Fibroblast of lung (primary cell): ENCODE results near the gene PARS2. TPM values are rescaled to one million over a fixed set of nuclear protein-coding genes. Genes with fewer than 3 reads are reported as not detected.
"Not testable (repeated sequence)": the region's sequence is repeated elsewhere in the genome, so short reads cannot be mapped to it uniquely, and the experiment has no call there.

ENCODE experiments used
- DNase-seq, 2 donors: peaks; one replicate each; pipeline versions ENCODE4 v3.0.0 to v3.0.0-alpha.2; 2010; ENCODE audit warnings: low read depth in 2 of 2
- H2AFZ ChIP-seq: 2 replicates; pipeline ENCODE4 v1.5.1; 2012; ENCODE audit warnings: low read length, control low read depth, inconsistent platforms
- H3K27ac ChIP-seq: 2 replicates; pipeline ENCODE4 v1.5.1; 2011; ENCODE audit warnings: low read length, control low read depth; ENCODE audit not compliant: insufficient read depth
- H3K27me3 ChIP-seq: 2 replicates; pipeline ENCODE4 v1.5.1; 2011; ENCODE audit warnings: mild to moderate bottlenecking, low read length; ENCODE audit not compliant: control insufficient read depth, insufficient read depth
- H3K36me3 ChIP-seq: 2 replicates; pipeline ENCODE4 v1.5.1; 2011; ENCODE audit warnings: low read length; ENCODE audit not compliant: control insufficient read depth, insufficient read depth
- H3K4me1 ChIP-seq: 2 replicates; pipeline ENCODE4 v1.5.1; 2011; ENCODE audit warnings: low read length; ENCODE audit not compliant: control insufficient read depth, insufficient read depth; ENCODE audit errors: extremely low read depth
- H3K4me2 ChIP-seq: 2 replicates; pipeline ENCODE4 v1.5.1; 2011; ENCODE audit warnings: low read length, control low read depth; ENCODE audit not compliant: insufficient read depth; ENCODE audit errors: extremely low read depth
- H3K4me3 ChIP-seq, 4 experiments: fragments of 200-600 bp in 1 of 4; sonication (generic) in 1 of 4; replicated peaks in 1 of 4; 2 replicates each; pipeline ENCODE4 v1.5.1; 2011 to 2016; ENCODE audit warnings: low read length in 4 of 4, low read depth in 3 of 4, mild to moderate bottlenecking in 3 of 4, control low read depth in 2 of 4, inconsistent platforms in 1 of 4, mixed read lengths in 1 of 4; ENCODE audit not compliant: insufficient read depth in 1 of 4; ENCODE audit errors: control extremely low read depth in 1 of 4
- H3K79me2 ChIP-seq: 2 replicates; pipeline ENCODE4 v1.5.1; 2012; ENCODE audit warnings: mild to moderate bottlenecking, low read length, inconsistent platforms; ENCODE audit not compliant: control insufficient read depth, insufficient read depth
- H3K9ac ChIP-seq: 2 replicates; pipeline ENCODE4 v1.5.1; 2011; ENCODE audit warnings: mild to moderate bottlenecking, low read length, control low read depth; ENCODE audit not compliant: insufficient read depth
- H3K9me3 ChIP-seq: 2 replicates; pipeline ENCODE4 v1.5.1; 2012; ENCODE audit warnings: low read depth, low read length; ENCODE audit not compliant: control insufficient read depth, insufficient read depth
- H4K20me1 ChIP-seq: 2 replicates; pipeline ENCODE4 v1.5.1; 2011; ENCODE audit warnings: low read length; ENCODE audit not compliant: control insufficient read depth, insufficient read depth; ENCODE audit errors: extremely low read depth
- EZH2 ChIP-seq: IDR thresholded peaks from 2 replicates; pipeline ENCODE4 v1.5.1; 2012; ENCODE audit warnings: low read length, control low read depth, mild to moderate bottlenecking; ENCODE audit errors: missing control alignments
- polyA plus RNA-seq, 2 donors: library from polyadenylated mRNA; depleted of rRNA in 1 of 2; stranded (reverse) in 1 of 2; unstranded in 1 of 2; fragments of >200 nt; gene quantifications; 2 replicates each; pipeline ENCODE4 v1.2.1, GENCODE V29; 2011 to 2012; ENCODE audit warnings: missing spikeins in 1 of 2
- total RNA-seq: library from RNA; depleted of rRNA; stranded (reverse); fragments of >200 nt; gene quantifications from 2 replicates; pipeline ENCODE4 v1.2.1, GENCODE V29; 2014
- TF ChIP-seq, protein P1 (sequence below), 2 donors: IDR thresholded peaks in 1 of 2; conservative IDR thresholded peaks in 1 of 2; 1 replicate in 1 of 2; 2 replicates in 1 of 2; pipeline ENCODE4 v1.5.1; 2011 to 2012; ENCODE audit warnings: low read length in 2 of 2, control low read depth in 1 of 2, inconsistent platforms in 1 of 2, low read depth in 1 of 2, mild to moderate bottlenecking in 1 of 2

The PARS2 gene
- total and polyA plus RNA-seq, 2 donors (not counting 1 experiment from before 2014, with no cell fraction given) = 3.4 to 5.4 TPM

DNA sequence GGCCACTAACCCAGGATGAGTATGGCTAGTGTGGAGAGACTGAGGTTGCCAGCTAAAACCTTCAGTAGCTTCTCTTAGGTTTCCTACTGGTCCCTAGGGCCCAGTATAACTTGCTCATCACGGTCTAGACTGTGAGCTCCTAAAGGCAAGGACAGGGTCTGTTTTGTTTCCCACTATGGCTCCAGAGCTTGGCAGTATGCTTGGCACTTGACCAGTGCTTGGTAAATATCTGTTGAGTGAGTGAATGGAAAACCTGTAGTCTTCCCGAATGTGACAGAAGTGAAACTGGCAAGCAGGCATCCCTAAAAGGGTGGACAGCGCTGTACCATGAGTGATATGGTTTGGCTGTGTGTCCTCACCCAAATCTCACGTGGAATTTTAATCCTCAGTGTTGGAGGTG is 13.1 kb upstream of the PARS2 start:
- Histone ChIP-seq H2AFZ (no peak overlapping the region), H3K9ac (no peak overlapping the region), H3K27ac (no peak overlapping the region), H4K20me1 (no peaks in the 10 kb centered on the region), H3K4me1 (no peaks in the 10 kb centered on the region), H3K36me3 (no peaks in the 10 kb centered on the region), H3K79me2 (no peaks in the 10 kb centered on the region), H3K4me2 (no peak overlapping the region), H3K9me3 (no peaks in the 10 kb centered on the region), H3K4me3 (no peak overlapping the region), H3K27me3 (peaks cover 19% of the 10 kb centered on the region)
- no peak for TF ChIP-seq EZH2
- TF ChIP-seq, protein P1, sequence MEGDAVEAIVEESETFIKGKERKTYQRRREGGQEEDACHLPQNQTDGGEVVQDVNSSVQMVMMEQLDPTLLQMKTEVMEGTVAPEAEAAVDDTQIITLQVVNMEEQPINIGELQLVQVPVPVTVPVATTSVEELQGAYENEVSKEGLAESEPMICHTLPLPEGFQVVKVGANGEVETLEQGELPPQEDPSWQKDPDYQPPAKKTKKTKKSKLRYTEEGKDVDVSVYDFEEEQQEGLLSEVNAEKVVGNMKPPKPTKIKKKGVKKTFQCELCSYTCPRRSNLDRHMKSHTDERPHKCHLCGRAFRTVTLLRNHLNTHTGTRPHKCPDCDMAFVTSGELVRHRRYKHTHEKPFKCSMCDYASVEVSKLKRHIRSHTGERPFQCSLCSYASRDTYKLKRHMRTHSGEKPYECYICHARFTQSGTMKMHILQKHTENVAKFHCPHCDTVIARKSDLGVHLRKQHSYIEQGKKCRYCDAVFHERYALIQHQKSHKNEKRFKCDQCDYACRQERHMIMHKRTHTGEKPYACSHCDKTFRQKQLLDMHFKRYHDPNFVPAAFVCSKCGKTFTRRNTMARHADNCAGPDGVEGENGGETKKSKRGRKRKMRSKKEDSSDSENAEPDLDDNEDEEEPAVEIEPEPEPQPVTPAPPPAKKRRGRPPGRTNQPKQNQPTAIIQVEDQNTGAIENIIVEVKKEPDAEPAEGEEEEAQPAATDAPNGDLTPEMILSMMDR (conservative IDR thresholded peaks at IDR 0.05 in 1 of 2, IDR thresholded peaks at IDR 0.05 in 1 of 2; ENCODE audit: low read depth in 1 of 2, low read length in 2 of 2) = no peak
- no peak for DNase-seq

DNA sequence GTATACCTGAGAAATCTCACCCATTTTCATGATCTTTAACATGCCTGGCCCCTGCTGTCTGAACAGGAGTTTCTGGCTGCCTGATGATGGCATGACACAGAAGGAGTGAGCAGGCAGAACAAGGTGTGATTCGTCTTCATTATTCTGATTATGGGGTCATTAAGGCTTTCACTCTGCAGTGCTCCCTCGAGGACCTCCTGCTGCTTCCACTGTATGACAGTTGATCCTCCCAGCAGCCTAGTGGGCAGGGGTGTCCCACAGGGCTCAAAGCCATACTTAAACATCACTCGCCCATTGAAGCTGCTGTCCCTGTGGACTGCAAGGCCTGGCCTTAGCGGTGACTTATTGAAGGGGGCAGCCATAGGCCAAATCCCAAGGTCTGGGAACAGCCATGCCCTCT is 12.7 kb upstream of the PARS2 start:
- DNase-seq = no peak
- Histone ChIP-seq H3K27me3 (peaks cover 15% of the 10 kb centered on the region), H3K79me2 (no peaks in the 10 kb centered on the region), H3K4me3 (no peak overlapping the region), H3K36me3 (no peaks in the 10 kb centered on the region), H3K9me3 (no peaks in the 10 kb centered on the region), H3K4me2 (no peak overlapping the region), H3K9ac (no peak overlapping the region), H2AFZ (no peak overlapping the region), H3K4me1 (no peaks in the 10 kb centered on the region), H4K20me1 (no peaks in the 10 kb centered on the region), H3K27ac (no peak overlapping the region)
- TF ChIP-seq EZH2 = no peak
- TF ChIP-seq, protein P1 (conservative IDR thresholded peaks at IDR 0.05 in 1 of 2, IDR thresholded peaks at IDR 0.05 in 1 of 2; ENCODE audit: low read depth in 1 of 2, low read length in 2 of 2) = no peak

DNA sequence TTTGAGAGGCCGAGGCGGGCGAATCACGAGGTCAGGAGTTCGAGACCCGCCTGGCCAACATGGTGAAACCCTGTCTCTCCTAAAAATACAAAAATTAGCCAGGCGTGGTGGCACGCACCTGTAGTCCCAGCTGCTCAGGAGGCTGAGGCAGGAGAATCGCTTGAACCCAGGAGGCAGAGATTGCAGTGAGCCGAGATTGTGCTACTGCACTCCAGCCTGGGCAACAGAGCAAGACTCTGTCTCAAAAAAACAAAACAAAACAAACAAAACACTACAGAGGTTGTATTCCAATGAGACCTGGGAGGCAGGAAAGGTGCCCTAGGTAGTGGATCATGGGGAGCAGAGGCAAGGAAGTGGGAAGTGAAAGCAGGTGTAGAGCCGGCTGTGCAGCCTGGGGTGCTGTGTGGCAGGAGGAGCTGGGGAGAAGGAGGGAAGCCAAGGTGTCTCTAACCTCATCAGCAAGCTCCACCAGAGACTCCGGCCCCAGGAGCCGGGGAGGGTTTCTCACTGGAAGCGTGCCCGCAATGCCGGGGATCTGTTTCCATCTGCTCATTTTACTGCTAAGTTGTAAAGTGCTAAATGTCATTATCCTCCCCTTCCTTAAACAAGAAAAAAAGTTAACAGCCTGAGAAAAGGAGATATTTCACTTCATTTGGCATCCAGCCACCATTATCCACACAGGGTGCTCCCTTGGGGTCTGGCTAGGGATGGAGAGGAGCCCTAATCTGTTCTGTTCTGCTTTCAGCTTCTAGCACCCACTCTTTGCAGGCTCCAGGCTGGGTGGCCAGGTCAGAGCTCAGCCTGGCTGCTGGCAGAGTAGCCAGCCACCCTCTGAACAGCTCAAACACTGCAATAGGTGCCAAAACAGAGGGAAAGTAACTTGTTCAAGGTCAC is 11.8 kb upstream of the PARS2 start:
- not testable (repeated sequence) for H3K79me2 ChIP-seq, H3K36me3 ChIP-seq, H3K27ac ChIP-seq, DNase-seq, H2AFZ ChIP-seq, H4K20me1 ChIP-seq, H3K9me3 ChIP-seq, H3K27me3 ChIP-seq, H3K4me2 ChIP-seq, H3K4me3 ChIP-seq, H3K9ac ChIP-seq, H3K4me1 ChIP-seq
